ENCODE results near the gene TBX10. TPM values are rescaled to one million over a fixed set of nuclear protein-coding genes. Genes with fewer than 3 reads are reported as not detected.
"Not testable (repeated sequence)": the region's sequence is repeated elsewhere in the genome, so short reads cannot be mapped to it uniquely, and the experiment has no call there.

Gene TBX10
- polyA plus RNA-seq, 1 donor (not counting 4 experiments of a cell fraction or from before 2014, with no cell fraction given): not detected

DNA sequence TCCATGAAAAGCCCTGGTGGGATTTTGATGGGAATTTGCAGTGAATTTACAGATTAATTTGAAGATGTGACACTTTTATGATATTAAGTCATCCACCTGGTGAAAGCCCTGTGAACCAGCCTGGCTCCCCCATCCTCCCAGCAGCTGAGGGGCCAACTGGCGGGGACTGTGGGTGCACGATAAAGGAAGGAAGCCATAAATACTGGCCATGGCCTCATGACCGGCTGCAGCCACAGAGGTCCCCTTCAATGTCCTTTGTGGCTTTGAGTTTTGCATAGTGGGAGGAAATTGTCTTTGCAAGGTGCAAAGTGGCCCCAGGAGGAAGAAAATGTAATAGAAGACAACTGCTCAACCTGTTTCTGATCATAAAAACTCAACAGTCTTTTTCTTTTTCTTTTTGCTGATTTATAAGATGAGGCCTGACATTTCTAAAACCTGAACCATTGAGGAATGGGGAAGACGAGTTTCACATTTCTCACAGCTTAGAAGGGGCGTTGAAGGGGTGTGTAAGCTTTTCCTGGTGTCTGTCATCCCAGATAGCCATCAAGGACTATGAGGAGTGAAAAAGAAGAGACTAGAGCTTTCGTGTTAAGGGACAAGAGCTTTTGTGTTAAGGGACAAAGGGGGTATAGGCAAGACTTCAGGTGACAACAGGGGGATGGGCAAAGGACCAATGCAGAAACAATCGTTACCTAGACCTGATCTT, 39.1 kb downstream of the TBX10 start:
- no peaks in the 10 kb centered on the region for H3K79me2 ChIP-seq (ENCODE audit: control insufficient read depth, insufficient read depth, low read length)
- no peak overlapping the region for H3K4me3 ChIP-seq (ENCODE audit: control insufficient read depth in 2 of 3, extremely low read depth in 1 of 3, insufficient read depth in 2 of 3, low read depth in 1 of 3, low read length in 3 of 3)
- H3K9ac ChIP-seq (ENCODE audit: control insufficient read depth, extremely low read depth, insufficient read depth, low read length): no peak overlapping the region
- H2AFZ ChIP-seq (ENCODE audit: control insufficient read depth, low read length): no peak overlapping the region
- dilution Hi-C loops (cut with MboI; ENCODE audit: extremely low pct_ligation_motif_present, low sequenced_read_pairs): no loop called here
- H4K20me1 ChIP-seq (ENCODE audit: control insufficient read depth, extremely low read depth, insufficient read depth, low read length): no peaks in the 10 kb centered on the region
- H3K4me1 ChIP-seq (ENCODE audit: control insufficient read depth, extremely low read depth, insufficient read depth, low read length): no peaks in the 10 kb centered on the region
- DNase-seq (ENCODE audit: low read depth, low spot score) (no peak), FAIRE-seq (no peak)
- H3K36me3 ChIP-seq (ENCODE audit: control insufficient read depth in 2 of 2, extremely low read depth in 1 of 2, insufficient read depth in 2 of 2, low read length in 2 of 2): no peaks in the 10 kb centered on the region
- H3K9me1 ChIP-seq (ENCODE audit: control insufficient read depth, extremely low read depth, insufficient read depth, low read length): no peaks in the 10 kb centered on the region
- no peaks in the 10 kb centered on the region for H3K9me3 ChIP-seq (ENCODE audit: control insufficient read depth, low read depth, low read length)
- H3K27ac ChIP-seq (ENCODE audit: control insufficient read depth, insufficient read depth, low read length): no peak overlapping the region
- no peaks in the 10 kb centered on the region for H3K27me3 ChIP-seq (ENCODE audit: control insufficient read depth, extremely low read depth, insufficient read depth, low read length)
- TF ChIP-seq EZH2 (IDR thresholded peaks at IDR 0.05; ENCODE audit: low read length): no peak
- TF ChIP-seq, protein P1, sequence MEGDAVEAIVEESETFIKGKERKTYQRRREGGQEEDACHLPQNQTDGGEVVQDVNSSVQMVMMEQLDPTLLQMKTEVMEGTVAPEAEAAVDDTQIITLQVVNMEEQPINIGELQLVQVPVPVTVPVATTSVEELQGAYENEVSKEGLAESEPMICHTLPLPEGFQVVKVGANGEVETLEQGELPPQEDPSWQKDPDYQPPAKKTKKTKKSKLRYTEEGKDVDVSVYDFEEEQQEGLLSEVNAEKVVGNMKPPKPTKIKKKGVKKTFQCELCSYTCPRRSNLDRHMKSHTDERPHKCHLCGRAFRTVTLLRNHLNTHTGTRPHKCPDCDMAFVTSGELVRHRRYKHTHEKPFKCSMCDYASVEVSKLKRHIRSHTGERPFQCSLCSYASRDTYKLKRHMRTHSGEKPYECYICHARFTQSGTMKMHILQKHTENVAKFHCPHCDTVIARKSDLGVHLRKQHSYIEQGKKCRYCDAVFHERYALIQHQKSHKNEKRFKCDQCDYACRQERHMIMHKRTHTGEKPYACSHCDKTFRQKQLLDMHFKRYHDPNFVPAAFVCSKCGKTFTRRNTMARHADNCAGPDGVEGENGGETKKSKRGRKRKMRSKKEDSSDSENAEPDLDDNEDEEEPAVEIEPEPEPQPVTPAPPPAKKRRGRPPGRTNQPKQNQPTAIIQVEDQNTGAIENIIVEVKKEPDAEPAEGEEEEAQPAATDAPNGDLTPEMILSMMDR (optimal IDR thresholded peaks at IDR 0.05 in 1 of 3, IDR thresholded peaks at IDR 0.05 in 1 of 3, conservative IDR thresholded peaks at IDR 0.05 in 1 of 3; ENCODE audit: extremely low read depth in 1 of 3, insufficient read depth in 2 of 3, low read length in 3 of 3): no peak
- no peak overlapping the region for H3K4me2 ChIP-seq (ENCODE audit: control insufficient read depth, extremely low read depth, insufficient read depth, low read depth, low read length)

DNA sequence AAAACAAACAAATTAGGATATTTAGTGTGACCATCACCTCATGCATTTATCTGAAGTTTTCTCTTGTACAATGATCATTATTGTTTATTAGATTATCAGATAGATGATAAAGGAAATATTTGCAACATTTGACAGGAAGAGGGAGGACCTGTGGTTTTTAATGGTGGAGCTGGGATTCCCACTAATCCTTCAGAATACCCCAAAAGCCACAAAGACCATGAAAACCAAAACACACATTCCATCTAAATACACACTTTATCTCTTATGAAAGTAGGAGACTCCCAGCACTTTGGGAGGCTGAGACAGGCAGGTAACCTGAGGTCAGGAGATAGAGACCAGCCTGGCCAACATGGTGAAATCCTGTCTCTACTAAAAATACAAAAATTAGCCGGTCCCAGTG, 40.4 kb downstream of the TBX10 start:
- Histone ChIP-seq H3K27ac (ENCODE audit: control insufficient read depth, insufficient read depth, low read length) (no peak overlapping the region), H3K9me1 (ENCODE audit: control insufficient read depth, extremely low read depth, insufficient read depth, low read length) (no peaks in the 10 kb centered on the region), H3K9me3 (ENCODE audit: control insufficient read depth, low read depth, low read length) (no peaks in the 10 kb centered on the region), H4K20me1 (ENCODE audit: control insufficient read depth, extremely low read depth, insufficient read depth, low read length) (no peaks in the 10 kb centered on the region), H3K4me2 (ENCODE audit: control insufficient read depth, extremely low read depth, insufficient read depth, low read depth, low read length) (no peak overlapping the region), H3K4me1 (ENCODE audit: control insufficient read depth, extremely low read depth, insufficient read depth, low read length) (no peaks in the 10 kb centered on the region), H3K9ac (ENCODE audit: control insufficient read depth, extremely low read depth, insufficient read depth, low read length) (no peak overlapping the region), H3K27me3 (ENCODE audit: control insufficient read depth, extremely low read depth, insufficient read depth, low read length) (no peaks in the 10 kb centered on the region), H3K36me3 (ENCODE audit: control insufficient read depth in 2 of 2, extremely low read depth in 1 of 2, insufficient read depth in 2 of 2, low read length in 2 of 2) (no peaks in the 10 kb centered on the region), H3K4me3 (ENCODE audit: control insufficient read depth in 2 of 3, extremely low read depth in 1 of 3, insufficient read depth in 2 of 3, low read depth in 1 of 3, low read length in 3 of 3) (no peak overlapping the region), H2AFZ (ENCODE audit: control insufficient read depth, low read length) (no peak overlapping the region), H3K79me2 (ENCODE audit: control insufficient read depth, insufficient read depth, low read length) (no peaks in the 10 kb centered on the region)
- FAIRE-seq (no peak), DNase-seq (ENCODE audit: low read depth, low spot score) (no peak)
- dilution Hi-C loops (cut with MboI; ENCODE audit: extremely low pct_ligation_motif_present, low sequenced_read_pairs): no loop called here
- no peak for TF ChIP-seq EZH2 (IDR thresholded peaks at IDR 0.05; ENCODE audit: low read length)
- TF ChIP-seq, protein P1 (optimal IDR thresholded peaks at IDR 0.05 in 1 of 3, IDR thresholded peaks at IDR 0.05 in 1 of 3, conservative IDR thresholded peaks at IDR 0.05 in 1 of 3; ENCODE audit: extremely low read depth in 1 of 3, insufficient read depth in 2 of 3, low read length in 3 of 3): no peak

DNA sequence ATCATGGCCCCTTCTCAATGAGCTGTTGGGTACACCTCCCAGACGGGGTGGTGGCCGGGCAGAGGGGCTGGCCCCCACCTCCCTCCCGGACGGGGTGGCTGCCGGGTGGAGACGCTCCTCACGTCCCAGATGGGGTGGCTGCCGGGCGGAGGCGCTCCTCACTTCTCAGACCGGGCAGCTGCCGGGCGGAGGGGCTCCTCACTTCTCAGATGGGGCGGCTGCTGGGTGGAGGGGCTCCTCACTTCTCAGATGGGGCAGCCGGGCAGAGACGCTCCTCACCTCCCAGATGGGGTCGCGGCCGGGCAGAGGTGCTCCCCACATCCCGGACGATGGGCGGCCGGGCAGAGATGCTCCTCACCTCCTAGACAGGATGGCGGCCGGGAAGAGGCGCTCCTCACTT, 41.6 kb downstream of the TBX10 start:
- DNase-seq (ENCODE audit: low read depth, low spot score); H3K4me2 ChIP-seq (ENCODE audit: control insufficient read depth, extremely low read depth, insufficient read depth, low read depth, low read length); H2AFZ ChIP-seq (ENCODE audit: control insufficient read depth, low read length); H3K9me1 ChIP-seq (ENCODE audit: control insufficient read depth, extremely low read depth, insufficient read depth, low read length); H3K79me2 ChIP-seq (ENCODE audit: control insufficient read depth, insufficient read depth, low read length); H3K4me3 ChIP-seq (ENCODE audit: control insufficient read depth in 2 of 3, extremely low read depth in 1 of 3, insufficient read depth in 2 of 3, low read depth in 1 of 3, low read length in 3 of 3); dilution Hi-C loops (cut with MboI; ENCODE audit: extremely low pct_ligation_motif_present, low sequenced_read_pairs); H3K27ac ChIP-seq (ENCODE audit: control insufficient read depth, insufficient read depth, low read length); H3K4me1 ChIP-seq (ENCODE audit: control insufficient read depth, extremely low read depth, insufficient read depth, low read length); H3K27me3 ChIP-seq (ENCODE audit: control insufficient read depth, extremely low read depth, insufficient read depth, low read length); FAIRE-seq; H4K20me1 ChIP-seq (ENCODE audit: control insufficient read depth, extremely low read depth, insufficient read depth, low read length); H3K9ac ChIP-seq (ENCODE audit: control insufficient read depth, extremely low read depth, insufficient read depth, low read length); H3K9me3 ChIP-seq (ENCODE audit: control insufficient read depth, low read depth, low read length); H3K36me3 ChIP-seq (ENCODE audit: control insufficient read depth in 2 of 2, extremely low read depth in 1 of 2, insufficient read depth in 2 of 2, low read length in 2 of 2): not testable (repeated sequence)

DNA sequence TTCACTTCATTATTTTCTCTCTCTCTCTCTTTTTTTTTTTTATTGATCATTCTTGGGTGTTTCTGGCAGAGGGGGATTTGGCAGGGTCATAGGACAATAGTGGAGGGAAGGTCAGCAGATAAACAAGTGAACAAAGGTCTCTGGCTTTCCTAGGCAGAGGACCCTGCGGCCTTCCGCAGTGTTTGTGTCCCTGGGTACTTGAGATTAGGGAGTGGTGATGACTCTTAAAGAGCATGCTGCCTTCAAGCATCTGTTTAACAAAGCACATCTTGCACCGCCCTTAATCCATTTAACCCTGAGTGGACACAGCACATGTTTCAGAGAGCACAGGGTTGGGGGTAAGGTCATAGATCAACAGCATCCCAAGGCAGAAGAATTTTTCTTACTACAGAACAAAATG, 42.1 kb downstream of the TBX10 start:
- dilution Hi-C loops (cut with MboI; ENCODE audit: extremely low pct_ligation_motif_present, low sequenced_read_pairs); H3K79me2 ChIP-seq (ENCODE audit: control insufficient read depth, insufficient read depth, low read length); H3K27me3 ChIP-seq (ENCODE audit: control insufficient read depth, extremely low read depth, insufficient read depth, low read length); H3K36me3 ChIP-seq (ENCODE audit: control insufficient read depth in 2 of 2, extremely low read depth in 1 of 2, insufficient read depth in 2 of 2, low read length in 2 of 2); H3K4me3 ChIP-seq (ENCODE audit: control insufficient read depth in 2 of 3, extremely low read depth in 1 of 3, insufficient read depth in 2 of 3, low read depth in 1 of 3, low read length in 3 of 3); H3K9me1 ChIP-seq (ENCODE audit: control insufficient read depth, extremely low read depth, insufficient read depth, low read length); H3K9ac ChIP-seq (ENCODE audit: control insufficient read depth, extremely low read depth, insufficient read depth, low read length); H3K27ac ChIP-seq (ENCODE audit: control insufficient read depth, insufficient read depth, low read length); H4K20me1 ChIP-seq (ENCODE audit: control insufficient read depth, extremely low read depth, insufficient read depth, low read length); DNase-seq (ENCODE audit: low read depth, low spot score); FAIRE-seq; H3K4me2 ChIP-seq (ENCODE audit: control insufficient read depth, extremely low read depth, insufficient read depth, low read depth, low read length); H2AFZ ChIP-seq (ENCODE audit: control insufficient read depth, low read length); H3K9me3 ChIP-seq (ENCODE audit: control insufficient read depth, low read depth, low read length): not testable (repeated sequence)
- H3K4me1 ChIP-seq (ENCODE audit: control insufficient read depth, extremely low read depth, insufficient read depth, low read length): peaks cover 13% of the 10 kb centered on the region

Data from keratinocyte (primary cell).